ENCODE data around the gene PON3.
"Not testable (repeated sequence)": the region's sequence is repeated elsewhere in the genome, so short reads cannot be mapped to it uniquely, and the experiment has no call there.

PON3 gene

GRCh38 chr7:95411036-95411435, 14.9 kb upstream of the PON3 start:
- no peak for DNase-seq

GRCh38 chr7:95407751-95408150, 11.6 kb upstream of the PON3 start:
- DNase-seq, result no peak

- DNase-seq, result no peak
Measured at GRCh38 chr7:95405800-95406199, 9.6 kb upstream of the PON3 start.

GRCh38 chr7:95405208-95405607, 9.0 kb upstream of the PON3 start:
- no peak for DNase-seq

- DNase-seq, result peak; percentile 48
Measured at GRCh38 chr7:95404316-95404865, 8.2 kb upstream of the PON3 start.

GRCh38 chr7:95398155-95398940, 2.2 kb upstream of the PON3 start:
- DNase-seq, result no peak

- DNase-seq, result no peak
Measured at GRCh38 chr7:95397381-95397780, 1.2 kb upstream of the PON3 start.

- no peak for DNase-seq
Measured at GRCh38 chr7:95395755-95396135, 430 bp downstream of the PON3 start.

- no peak for DNase-seq
Measured at GRCh38 chr7:95394370-95394769, 1.8 kb downstream of the PON3 start.

GRCh38 chr7:95391761-95392160, 4.4 kb downstream of the PON3 start:
- DNase-seq, result no peak

- DNase-seq, result no peak
Measured at GRCh38 chr7:95389516-95389915, 6.7 kb downstream of the PON3 start.

- DNase-seq, result not testable (repeated sequence)
Measured at GRCh38 chr7:95379457-95379856, 16.7 kb downstream of the PON3 start.

- DNase-seq, result no peak
Measured at GRCh38 chr7:95376632-95377400, 19.4 kb downstream of the PON3 start.

- no peak for DNase-seq
Measured at GRCh38 chr7:95375591-95376257, 20.5 kb downstream of the PON3 start.

- DNase-seq, result no peak
Measured at GRCh38 chr7:95373323-95373722, 22.9 kb downstream of the PON3 start.

GRCh38 chr7:95368235-95368634, 27.9 kb downstream of the PON3 start:
- DNase-seq, result no peak

GRCh38 chr7:95367606-95368005, 28.6 kb downstream of the PON3 start:
- no peak for DNase-seq

GRCh38 chr7:95365151-95365550, 31.0 kb downstream of the PON3 start:
- no peak for DNase-seq

GRCh38 chr7:95357623-95358022, 38.6 kb downstream of the PON3 start:
- DNase-seq, result no peak

- no peak for DNase-seq
Measured at GRCh38 chr7:95342642-95343307, 53.4 kb downstream of the PON3 start.

GRCh38 chr7:95342029-95342428, 54.1 kb downstream of the PON3 start:
- DNase-seq, result no peak

- DNase-seq, result no peak
Measured at GRCh38 chr7:95340491-95340890, 55.7 kb downstream of the PON3 start.

- no peak for DNase-seq
Measured at GRCh38 chr7:95338832-95339231, 57.3 kb downstream of the PON3 start.
